WTC11 (cell line): ENCODE results near the gene NOD1. TPM values are rescaled to one million over a fixed set of nuclear protein-coding genes. Genes with fewer than 3 reads are reported as not detected.

Experiments
- ATAC-seq: fragments of 200-7000 bp; cut with Tn5 transposase; 2 replicates; pipeline ENCODE4 v1.10.0; 2021; ENCODE audit warnings: mild to moderate bottlenecking, moderate library complexity
- CTCF ChIA-PET: fragments of 300-600 bp; sonication (Branson Sonifier 250); formaldehyde crosslinking; loops from one replicate; lab custom pipeline; 2021; ENCODE audit warnings: antibody characterized with exemption; lab: Charles Lee
- POLR2A ChIA-PET: fragments of 350-600 bp; sonication (Branson Sonifier 250); formaldehyde crosslinking; loops from one replicate; lab custom pipeline; 2021; ENCODE audit warnings: antibody characterized with exemption; lab: Charles Lee
- DNase-seq: peaks from one replicate; pipeline ENCODE4 v3.0.0; 2021; ENCODE audit warnings: low spot score
- H3K27ac Mint-ChIP-seq: 2 replicates; pipeline ENCODE4 v1.8.0; 2021; ENCODE audit warnings: mixed read lengths
- H3K27me3 Mint-ChIP-seq: 2 replicates; pipeline ENCODE4 v1.8.0; 2021; ENCODE audit warnings: low read depth, mild to moderate bottlenecking, moderate library complexity, mixed read lengths
- H3K36me3 Mint-ChIP-seq: 2 replicates; pipeline ENCODE4 v1.8.0; 2021; ENCODE audit warnings: mixed read lengths
- H3K4me1 Mint-ChIP-seq: 2 replicates; pipeline ENCODE4 v1.8.0; 2022; ENCODE audit warnings: mixed read lengths
- H3K4me3 Mint-ChIP-seq: 2 replicates; pipeline ENCODE4 v1.8.0; 2021; ENCODE audit warnings: mild to moderate bottlenecking, moderate library complexity, mixed read lengths
- H3K9me3 Mint-ChIP-seq: 2 replicates; pipeline ENCODE4 v1.8.0; 2021; ENCODE audit warnings: mixed read lengths
- ATF1 ChIP-seq: sonication (generic); formaldehyde crosslinking; IDR thresholded peaks from 2 replicates; pipeline ENCODE4 v1.8.1; 2023; ENCODE audit warnings: mild to moderate bottlenecking, moderate library complexity, missing genetic modification reagents
- CDX4 ChIP-seq: fragments of 250-450 bp; sonication (Bioruptor Pico); IDR thresholded peaks from 2 replicates; pipeline ENCODE4 v1.9.0; 2021; ENCODE audit warnings: moderate library complexity, mild to moderate bottlenecking, inconsistent platforms, borderline replicate concordance
- CREM ChIP-seq: sonication (generic); formaldehyde crosslinking; IDR thresholded peaks from 2 replicates; pipeline ENCODE4 v1.8.1; 2022; ENCODE audit warnings: mild to moderate bottlenecking, missing genetic modification reagents, moderate library complexity
- E2F1 ChIP-seq: sonication (generic); formaldehyde crosslinking; IDR thresholded peaks from 2 replicates; pipeline ENCODE4 v1.8.0; 2022; ENCODE audit warnings: mild to moderate bottlenecking, missing genetic modification reagents
- E2F4 ChIP-seq: sonication (generic); formaldehyde crosslinking; IDR thresholded peaks from 2 replicates; pipeline ENCODE4 v1.8.1; 2022; ENCODE audit warnings: low read depth, mild to moderate bottlenecking, moderate library complexity, missing genetic modification reagents, borderline replicate concordance
- FOXK1 ChIP-seq: sonication (generic); formaldehyde crosslinking; IDR thresholded peaks from 2 replicates; pipeline ENCODE4 v1.8.0; 2022; ENCODE audit warnings: mild to moderate bottlenecking, moderate library complexity, missing genetic modification reagents
- FOXP1 ChIP-seq: sonication (generic); formaldehyde crosslinking; IDR thresholded peaks from 2 replicates; pipeline ENCODE4 v1.8.0; 2022; ENCODE audit warnings: missing genetic modification reagents, mild to moderate bottlenecking, moderate library complexity, borderline replicate concordance
- GRHL2 ChIP-seq: fragments of 250-450 bp; sonication (Bioruptor Pico); IDR thresholded peaks from 2 replicates; pipeline ENCODE4 v1.8.0; 2022; ENCODE audit warnings: mild to moderate bottlenecking, moderate library complexity; ENCODE audit not compliant: insufficient replicate concordance, severe bottlenecking
- HMGXB4 ChIP-seq: sonication (generic); formaldehyde crosslinking; IDR thresholded peaks from 2 replicates; pipeline ENCODE4 v1.8.1; 2023; ENCODE audit warnings: mild to moderate bottlenecking, moderate library complexity, missing genetic modification reagents
- JAZF1 ChIP-seq: fragments of 250-450 bp; sonication (Bioruptor Pico); IDR thresholded peaks from 2 replicates; pipeline ENCODE4 v1.9.0; 2021; ENCODE audit warnings: moderate library complexity, mild to moderate bottlenecking, inconsistent platforms
- NFE2L1 ChIP-seq: sonication (generic); formaldehyde crosslinking; IDR thresholded peaks from 2 replicates; pipeline ENCODE4 v1.8.1; 2023; ENCODE audit warnings: missing genetic modification reagents
- NFYB ChIP-seq: sonication (generic); formaldehyde crosslinking; conservative IDR thresholded peaks from 2 replicates; pipeline ENCODE4 v1.8.0; 2022; ENCODE audit warnings: low read depth, missing genetic modification reagents
- NR3C1 ChIP-seq: sonication (generic); formaldehyde crosslinking; conservative IDR thresholded peaks from 2 replicates; pipeline ENCODE4 v1.8.1; 2023; ENCODE audit warnings: low read depth, mild to moderate bottlenecking, missing genetic modification reagents
- PRRX2 ChIP-seq: fragments of 250-450 bp; sonication (Bioruptor Pico); IDR thresholded peaks from 2 replicates; pipeline ENCODE4 v1.8.0; 2021; ENCODE audit warnings: mild to moderate bottlenecking
- SMAD4 ChIP-seq: sonication (generic); formaldehyde crosslinking; IDR thresholded peaks from 2 replicates; pipeline ENCODE4 v1.8.0; 2022; ENCODE audit warnings: mild to moderate bottlenecking, missing genetic modification reagents
- STAT6 ChIP-seq: sonication (generic); formaldehyde crosslinking; conservative IDR thresholded peaks from 2 replicates; pipeline ENCODE4 v1.8.1; 2023; ENCODE audit warnings: mild to moderate bottlenecking, low read depth, missing genetic modification reagents, moderate library complexity
- TP53 ChIP-seq: sonication (generic); formaldehyde crosslinking; IDR thresholded peaks from 2 replicates; pipeline ENCODE4 v1.8.1; 2023; ENCODE audit warnings: mild to moderate bottlenecking, missing genetic modification reagents
- ZNF232 ChIP-seq: sonication (generic); formaldehyde crosslinking; IDR thresholded peaks from 2 replicates; pipeline ENCODE4 v1.8.0; 2022; ENCODE audit warnings: mild to moderate bottlenecking, missing genetic modification reagents
- ZNF532 ChIP-seq: fragments of 250-450 bp; sonication (Bioruptor Pico); IDR thresholded peaks from 2 replicates; pipeline ENCODE4 v1.9.0; 2021; ENCODE audit warnings: mild to moderate bottlenecking, borderline replicate concordance
- total RNA-seq: library from RNA; stranded (reverse); gene quantifications from 3 replicates; pipeline ENCODE4 v1.2.3, GENCODE V29; 2021

Gene NOD1
- total RNA-seq, 1 experiment from 2014 or later: 6.4 TPM

GRCh38 chr7:30427296-30428070 is 51.1 kb downstream of the NOD1 start (continued):
- TF ChIP-seq E2F1 (CRISPR knock-in tag): no peak

GRCh38 chr7:30424506-30424905 is 54.1 kb downstream of the NOD1 start:
- no peaks in the 10 kb centered on the region for H3K27me3 Mint-ChIP-seq
- no peak for DNase-seq
- ChIA-PET CTCF (no interaction called here), POLR2A (no interaction called here)
- peaks cover 6% of the 10 kb centered on the region; the same call in 1 of the 2 replicates for H3K36me3 Mint-ChIP-seq
- H3K4me3 Mint-ChIP-seq: no peak overlapping the region
- TF ChIP-seq ZNF232 (CRISPR knock-in tag) (no peak), NFE2L1 (no peak), FOXK1 (CRISPR knock-in tag) (no peak), CREM (CRISPR knock-in tag) (no peak), E2F4 (CRISPR knock-in tag) (no peak), SMAD4 (no peak), FOXP1 (CRISPR knock-in tag) (no peak), TP53 (CRISPR knock-in tag) (no peak)
- no peak for ATAC-seq
- no peak overlapping the region for H3K27ac Mint-ChIP-seq
- peaks cover 2% of the 10 kb centered on the region for H3K4me1 Mint-ChIP-seq
- H3K9me3 Mint-ChIP-seq: peaks cover 7% of the 10 kb centered on the region

- Mint-ChIP-seq H3K4me1 (peaks cover 5% of the 10 kb centered on the region), H3K27me3 (no peaks in the 10 kb centered on the region), H3K27ac (no peak overlapping the region), H3K4me3 (no peak overlapping the region), H3K9me3 (peaks cover 7% of the 10 kb centered on the region), H3K36me3 (peaks cover 6% of the 10 kb centered on the region; the same call in 1 of the 2 replicates)
- POLR2A ChIA-PET: no interaction called here
- CTCF ChIA-PET: no interaction called here
- ATAC-seq (no peak), DNase-seq (no peak)
- TF ChIP-seq ZNF532: no peak
- no peak for TF ChIP-seq GRHL2 (CRISPR knock-in tag)
- no peak for TF ChIP-seq STAT6 (CRISPR knock-in tag)
- TF ChIP-seq NR3C1 (CRISPR knock-in tag): no peak
- TF ChIP-seq NFYB (CRISPR knock-in tag): no peak
- TF ChIP-seq CDX4 (CRISPR knock-in tag): no peak
- TF ChIP-seq HMGXB4: no peak
- no peak for TF ChIP-seq PRRX2 (CRISPR knock-in tag)
- TF ChIP-seq JAZF1 (CRISPR knock-in tag): no peak
- no peak for TF ChIP-seq ATF1 (CRISPR knock-in tag)
Observed at GRCh38 chr7:30423788-30424505, 54.6 kb downstream of the NOD1 start.
